Measurements from ENCODE around the gene CWC22.
"Not testable (repeated sequence)": the region's sequence is repeated elsewhere in the genome, so short reads cannot be mapped to it uniquely, and the experiment has no call there.

The CWC22 gene

GRCh38 chr2:179950391-179950790 is 56.7 kb downstream of the CWC22 start:
- DNase-seq (ENCODE audit: low read depth): no peak

- DNase-seq (ENCODE audit: low read depth): no peak
Measured at GRCh38 chr2:179949438-179949837, 57.7 kb downstream of the CWC22 start.

- no peak for DNase-seq (ENCODE audit: low read depth)
Measured at GRCh38 chr2:179948058-179948457, 59.0 kb downstream of the CWC22 start.

GRCh38 chr2:179946810-179947615 is 60.1 kb downstream of the CWC22 start:
- DNase-seq (ENCODE audit: low read depth): no peak

- no peak for DNase-seq (ENCODE audit: low read depth)
Measured at GRCh38 chr2:179946346-179946745, 60.8 kb downstream of the CWC22 start.

GRCh38 chr2:179939259-179939658 is 67.8 kb downstream of the CWC22 start:
- DNase-seq (ENCODE audit: low read depth): no peak

GRCh38 chr2:179938026-179938425 is 69.1 kb downstream of the CWC22 start:
- no peak for DNase-seq (ENCODE audit: low read depth)

- DNase-seq (ENCODE audit: low read depth): no peak
Measured at GRCh38 chr2:179936654-179937053, 70.4 kb downstream of the CWC22 start.

GRCh38 chr2:179936141-179936540 is 71.0 kb downstream of the CWC22 start:
- DNase-seq (ENCODE audit: low read depth): no peak

GRCh38 chr2:179932786-179933185 is 74.3 kb downstream of the CWC22 start:
- DNase-seq (ENCODE audit: low read depth): no peak

- DNase-seq (ENCODE audit: low read depth): no peak
Measured at GRCh38 chr2:179931502-179931901, 75.6 kb downstream of the CWC22 start.

- DNase-seq (ENCODE audit: low read depth): not testable (repeated sequence)
Measured at GRCh38 chr2:179929997-179930396, 77.1 kb downstream of the CWC22 start.

- DNase-seq (ENCODE audit: low read depth): no peak
Measured at GRCh38 chr2:179927041-179927440, 80.1 kb downstream of the CWC22 start.

GRCh38 chr2:179925713-179926112 is 81.4 kb downstream of the CWC22 start:
- no peak for DNase-seq (ENCODE audit: low read depth)

GRCh38 chr2:179917272-179917671 is 89.8 kb downstream of the CWC22 start:
- DNase-seq (ENCODE audit: low read depth): no peak

GRCh38 chr2:179915395-179915992 is 91.6 kb downstream of the CWC22 start:
- DNase-seq (ENCODE audit: low read depth): no peak

- DNase-seq (ENCODE audit: low read depth): no peak
Measured at GRCh38 chr2:179913809-179914208, 93.3 kb downstream of the CWC22 start.

GRCh38 chr2:179911569-179911968 is 95.5 kb downstream of the CWC22 start:
- no peak for DNase-seq (ENCODE audit: low read depth)

GRCh38 chr2:179910735-179911113 is 96.4 kb downstream of the CWC22 start:
- DNase-seq (ENCODE audit: low read depth): no peak

GRCh38 chr2:179909845-179910734 is 97.0 kb downstream of the CWC22 start:
- no peak for DNase-seq (ENCODE audit: low read depth)

GRCh38 chr2:179900655-179901054 is 106.4 kb downstream of the CWC22 start:
- DNase-seq (ENCODE audit: low read depth): no peak

- DNase-seq (ENCODE audit: low read depth): no peak
Measured at GRCh38 chr2:179899666-179900065, 107.4 kb downstream of the CWC22 start.

GRCh38 chr2:179898873-179899272 is 108.2 kb downstream of the CWC22 start:
- no peak for DNase-seq (ENCODE audit: low read depth)

All from T-helper 22 cell (primary cell).